Measurements from ENCODE around the gene SEC24D. TPM values are rescaled to one million over a fixed set of nuclear protein-coding genes. Genes with fewer than 3 reads are reported as not detected.

Gene SEC24D
- total RNA-seq, 8 experiments from 2014 or later, result 6.2 to 60.3 (median 23.5) TPM

- Histone ChIP-seq H3K27ac (no peak overlapping the region), H3K4me1 (replicated peaks in 1 of 2) (peaks cover 6 to 10% of the 10 kb centered on the region in 2 donors), H3K4me3 (no peak overlapping the region)
- WGBS, 10 experiments, result 22 to 46% (median 28%) methylated on average over 3 to 5 of the region's 5 CpGs; no CpG with 5 or more reads in 5 of the 10 experiments
- in situ Hi-C loops (cut with MboI; ENCODE audit: low pct_unique_long_range_greater_than_20kb in 2 of 9, low sequenced_read_pairs in 9 of 9, unreplicated experiment in 9 of 9), result no loop called here
- ATAC-seq (replicated peaks in 6 of 8), result peak in 7 of 8 experiments; percentile 46 to 89 (median 69)
Observed at GRCh38 chr4:118865091-118865708, 29.3 kb upstream of the SEC24D start.

GRCh38 chr4:118858779-118859178 is 22.9 kb upstream of the SEC24D start:
- no peak overlapping the region for H3K4me3 ChIP-seq
- in situ Hi-C loops (cut with MboI; ENCODE audit: low pct_unique_long_range_greater_than_20kb in 2 of 9, low sequenced_read_pairs in 9 of 9, unreplicated experiment in 9 of 9), result no loop called here
- no peak overlapping the region for H3K27ac ChIP-seq
- H3K4me1 ChIP-seq (replicated peaks in 1 of 2), result no peaks in the 10 kb centered on the region
- no peak for ATAC-seq (replicated peaks in 6 of 8)
- 38 to 100% (median 100%) methylated on average over 1 to 2 of the region's 2 CpGs; no CpG with 5 or more reads in 3 of the 10 experiments for WGBS, 10 experiments

GRCh38 chr4:118857760-118858159 is 21.8 kb upstream of the SEC24D start:
- H3K4me1 ChIP-seq (replicated peaks in 1 of 2), result no peaks in the 10 kb centered on the region
- no peak overlapping the region for H3K27ac ChIP-seq
- in situ Hi-C loops (cut with MboI; ENCODE audit: low pct_unique_long_range_greater_than_20kb in 2 of 9, low sequenced_read_pairs in 9 of 9, unreplicated experiment in 9 of 9), result no loop called here
- no peak for ATAC-seq (replicated peaks in 6 of 8)
- no peak overlapping the region for H3K4me3 ChIP-seq
- WGBS, 10 experiments, result 33 to 80% (median 65%) methylated on average over 1 to 2 of the region's 2 CpGs; no CpG with 5 or more reads in 3 of the 10 experiments

GRCh38 chr4:118850488-118851173 is 14.7 kb upstream of the SEC24D start:
- 29 to 79% (median 55%) methylated on average over 2 to 8 of the region's 8 CpGs for WGBS, 10 experiments
- H3K27ac ChIP-seq, result no peak overlapping the region
- no peak overlapping the region for H3K4me3 ChIP-seq
- peaks cover 0 to 9% of the 10 kb centered on the region in 2 donors for H3K4me1 ChIP-seq (replicated peaks in 1 of 2)
- ATAC-seq (replicated peaks in 6 of 8), result peak in 2 of 8 experiments; percentile 33 to 67
- in situ Hi-C loops (cut with MboI; ENCODE audit: low pct_unique_long_range_greater_than_20kb in 2 of 9, low sequenced_read_pairs in 9 of 9, unreplicated experiment in 9 of 9), result no loop called here

GRCh38 chr4:118849867-118850487 is 14.1 kb upstream of the SEC24D start:
- no peak for ATAC-seq (replicated peaks in 6 of 8)
- H3K4me3 ChIP-seq, result no peak overlapping the region
- in situ Hi-C loops (cut with MboI; ENCODE audit: low pct_unique_long_range_greater_than_20kb in 2 of 9, low sequenced_read_pairs in 9 of 9, unreplicated experiment in 9 of 9), result no loop called here
- WGBS, 10 experiments, result 50 to 100% (median 79%) methylated on average over 1 to 2 of the region's 2 CpGs; no CpG with 5 or more reads in 1 of the 10 experiments
- peaks cover 0 to 9% of the 10 kb centered on the region in 2 donors for H3K4me1 ChIP-seq (replicated peaks in 1 of 2)
- H3K27ac ChIP-seq, result no peak overlapping the region

- ATAC-seq (replicated peaks in 6 of 8), result no peak
- in situ Hi-C loops (cut with MboI; ENCODE audit: low pct_unique_long_range_greater_than_20kb in 2 of 9, low sequenced_read_pairs in 9 of 9, unreplicated experiment in 9 of 9), result no loop called here
- H3K4me1 ChIP-seq (replicated peaks in 1 of 2), result peaks cover 0 to 9% of the 10 kb centered on the region in 2 donors
- H3K27ac ChIP-seq, result no peak overlapping the region
- no peak overlapping the region for H3K4me3 ChIP-seq
Observed at GRCh38 chr4:118848901-118849300, 13.0 kb upstream of the SEC24D start.

GRCh38 chr4:118848242-118848641 is 12.3 kb upstream of the SEC24D start:
- 81 to 100% (median 97%) methylated on average over 1 to 6 of the region's 7 CpGs; no CpG with 5 or more reads in 2 of the 10 experiments for WGBS, 10 experiments
- in situ Hi-C loops (cut with MboI; ENCODE audit: low pct_unique_long_range_greater_than_20kb in 2 of 9, low sequenced_read_pairs in 9 of 9, unreplicated experiment in 9 of 9), result no loop called here
- ATAC-seq (replicated peaks in 6 of 8), result no peak

GRCh38 chr4:118846979-118847378 is 11.1 kb upstream of the SEC24D start:
- Histone ChIP-seq H3K27ac (no peak overlapping the region), H3K4me1 (replicated peaks in 1 of 2) (peaks cover 0 to 2% of the 10 kb centered on the region in 2 donors), H3K4me3 (no peak overlapping the region)
- 50 to 78% (median 71%) methylated on average over 1 of the region's 1 CpG; no CpG with 5 or more reads in 7 of the 10 experiments for WGBS, 10 experiments
- in situ Hi-C loops (cut with MboI; ENCODE audit: low pct_unique_long_range_greater_than_20kb in 2 of 9, low sequenced_read_pairs in 9 of 9, unreplicated experiment in 9 of 9), result no loop called here
- no peak for ATAC-seq (replicated peaks in 6 of 8)

More at GRCh38 chr4:118848242-118848641, 12.3 kb upstream of the SEC24D start:
- no peak overlapping the region for H3K4me3 ChIP-seq
- H3K27ac ChIP-seq, result no peak overlapping the region
- peaks cover 0 to 9% of the 10 kb centered on the region in 2 donors for H3K4me1 ChIP-seq (replicated peaks in 1 of 2)

GRCh38 chr4:118845552-118846050 is 9.7 kb upstream of the SEC24D start:
- Histone ChIP-seq H3K27ac (no peak overlapping the region), H3K4me3 (no peak overlapping the region), H3K4me1 (replicated peaks in 1 of 2) (no peaks in the 10 kb centered on the region)
- in situ Hi-C loops (cut with MboI; ENCODE audit: low pct_unique_long_range_greater_than_20kb in 2 of 9, low sequenced_read_pairs in 9 of 9, unreplicated experiment in 9 of 9), result no loop called here
- peak in 1 of 8 experiments; percentile 41 for ATAC-seq (replicated peaks in 6 of 8)

- Histone ChIP-seq H3K27ac (no peak overlapping the region), H3K4me1 (replicated peaks in 1 of 2) (no peaks in the 10 kb centered on the region), H3K4me3 (no peak overlapping the region)
- no peak for ATAC-seq (replicated peaks in 6 of 8)
- in situ Hi-C loops (cut with MboI; ENCODE audit: low pct_unique_long_range_greater_than_20kb in 2 of 9, low sequenced_read_pairs in 9 of 9, unreplicated experiment in 9 of 9), result no loop called here
- 30 to 100% (median 80%) methylated on average over 1 to 5 of the region's 6 CpGs; no CpG with 5 or more reads in 1 of the 10 experiments for WGBS, 10 experiments
Observed at GRCh38 chr4:118843237-118843636, 7.3 kb upstream of the SEC24D start.

GRCh38 chr4:118842055-118842454 is 6.1 kb upstream of the SEC24D start:
- Histone ChIP-seq H3K27ac (no peak overlapping the region), H3K4me3 (no peak overlapping the region), H3K4me1 (replicated peaks in 1 of 2) (no peaks in the 10 kb centered on the region)
- ATAC-seq (replicated peaks in 6 of 8), result peak in 3 of 8 experiments; percentile 24 to 65 (median 45)
- WGBS, 10 experiments, result 24 to 100% (median 56%) methylated on average over 1 to 3 of the region's 3 CpGs; no CpG with 5 or more reads in 1 of the 10 experiments
- in situ Hi-C loops (cut with MboI; ENCODE audit: low pct_unique_long_range_greater_than_20kb in 2 of 9, low sequenced_read_pairs in 9 of 9, unreplicated experiment in 9 of 9), result no loop called here

- Histone ChIP-seq H3K4me1 (replicated peaks in 1 of 2) (peaks cover 0 to 1% of the 10 kb centered on the region in 2 donors), H3K4me3 (no peak overlapping the region), H3K27ac (no peak overlapping the region)
- in situ Hi-C loops (cut with MboI; ENCODE audit: low pct_unique_long_range_greater_than_20kb in 2 of 9, low sequenced_read_pairs in 9 of 9, unreplicated experiment in 9 of 9), result no loop called here
- no peak for ATAC-seq (replicated peaks in 6 of 8)
- 25 to 94% (median 70%) methylated on average over 1 to 3 of the region's 3 CpGs; no CpG with 5 or more reads in 1 of the 10 experiments for WGBS, 10 experiments
Observed at GRCh38 chr4:118839221-118839927, 3.4 kb upstream of the SEC24D start.

GRCh38 chr4:118837121-118837507 is 1.2 kb upstream of the SEC24D start:
- WGBS, 10 experiments, result 33 to 93% (median 71%) methylated on average over 1 to 4 of the region's 4 CpGs; no CpG with 5 or more reads in 3 of the 10 experiments
- peaks cover 0 to 6% of the 10 kb centered on the region in 2 donors for H3K4me1 ChIP-seq (replicated peaks in 1 of 2)
- ATAC-seq (replicated peaks in 6 of 8), result no peak
- in situ Hi-C loops (cut with MboI; ENCODE audit: low pct_unique_long_range_greater_than_20kb in 2 of 9, low sequenced_read_pairs in 9 of 9, unreplicated experiment in 9 of 9), result no loop called here
- H3K4me3 ChIP-seq, result no peak overlapping the region
- no peak overlapping the region for H3K27ac ChIP-seq

Data from motor neuron (in vitro differentiated cells).